Peyer's patch (tissue), 4 donors: ENCODE data around the gene IL1F10.

Experiments
- POLR2A ChIP-seq, 2 donors: fragments of 450-650 bp; IDR thresholded peaks; one replicate each; pipeline ENCODE4 v1.5.1; 2017; ENCODE audit warnings: antibody characterized with exemption in 2 of 2, mild to moderate bottlenecking in 2 of 2, moderate library complexity in 2 of 2
- TF ChIP-seq, protein P1 (sequence below), 6 experiments: fragments of 450-650 bp in 4 of 6; fragments of 200-600 bp in 2 of 6; sonication (generic) in 1 of 6; IDR thresholded peaks; one replicate each; pipeline ENCODE4 v1.5.1; 2017 to 2019; ENCODE audit warnings: antibody characterized with exemption in 6 of 6, mild to moderate bottlenecking in 3 of 6, moderate library complexity in 1 of 6

DNA sequence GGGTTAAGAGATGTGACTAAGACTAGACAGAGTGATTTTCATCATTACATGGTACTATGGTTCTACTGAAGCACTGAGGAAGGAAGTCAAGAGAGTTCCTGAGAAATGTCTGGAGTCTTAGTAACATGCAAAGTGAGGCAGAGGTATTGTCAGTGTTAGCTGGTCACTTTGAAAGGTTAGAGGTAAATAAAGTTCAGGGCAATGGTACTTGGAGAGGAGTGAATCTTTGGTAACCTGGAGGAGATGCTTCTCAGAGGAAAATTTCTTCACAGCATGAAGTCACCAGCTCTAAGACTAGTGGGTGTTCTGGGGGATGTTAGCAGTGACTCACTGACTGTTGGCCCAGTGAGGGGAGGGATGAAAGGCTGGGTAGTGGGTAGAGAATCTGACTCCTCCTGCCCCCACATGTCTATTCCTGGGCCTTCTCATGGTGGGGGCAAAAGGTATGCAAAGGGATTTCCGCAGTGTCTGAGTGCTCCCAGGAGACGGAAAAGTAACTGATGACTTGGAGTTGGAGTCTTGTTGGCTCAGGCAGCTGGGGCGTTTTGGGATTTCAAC lies 36.4 kb downstream of the IL1F10 start:
- TF ChIP-seq, protein P1, sequence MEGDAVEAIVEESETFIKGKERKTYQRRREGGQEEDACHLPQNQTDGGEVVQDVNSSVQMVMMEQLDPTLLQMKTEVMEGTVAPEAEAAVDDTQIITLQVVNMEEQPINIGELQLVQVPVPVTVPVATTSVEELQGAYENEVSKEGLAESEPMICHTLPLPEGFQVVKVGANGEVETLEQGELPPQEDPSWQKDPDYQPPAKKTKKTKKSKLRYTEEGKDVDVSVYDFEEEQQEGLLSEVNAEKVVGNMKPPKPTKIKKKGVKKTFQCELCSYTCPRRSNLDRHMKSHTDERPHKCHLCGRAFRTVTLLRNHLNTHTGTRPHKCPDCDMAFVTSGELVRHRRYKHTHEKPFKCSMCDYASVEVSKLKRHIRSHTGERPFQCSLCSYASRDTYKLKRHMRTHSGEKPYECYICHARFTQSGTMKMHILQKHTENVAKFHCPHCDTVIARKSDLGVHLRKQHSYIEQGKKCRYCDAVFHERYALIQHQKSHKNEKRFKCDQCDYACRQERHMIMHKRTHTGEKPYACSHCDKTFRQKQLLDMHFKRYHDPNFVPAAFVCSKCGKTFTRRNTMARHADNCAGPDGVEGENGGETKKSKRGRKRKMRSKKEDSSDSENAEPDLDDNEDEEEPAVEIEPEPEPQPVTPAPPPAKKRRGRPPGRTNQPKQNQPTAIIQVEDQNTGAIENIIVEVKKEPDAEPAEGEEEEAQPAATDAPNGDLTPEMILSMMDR (IDR thresholded peaks at IDR 0.05) = no peak
- TF ChIP-seq POLR2A (IDR thresholded peaks at IDR 0.05) = no peak
